G401.6 (cell line): Measurements from ENCODE around the gene SMIM24.
"Not testable (repeated sequence)": the region's sequence is repeated elsewhere in the genome, so short reads cannot be mapped to it uniquely, and the experiment has no call there.

Experiments used
- FAIRE-seq: peaks from 2 replicates; lab custom pipeline; 2012; peaks lifted over from hg19 to GRCh38; lab: Jason Lieb, UNC

Gene SMIM24

GRCh38 chr19:3433313-3433712 is 47.0 kb downstream of the SMIM24 start:
- FAIRE-seq, result no peak

GRCh38 chr19:3431760-3432397 is 48.4 kb downstream of the SMIM24 start:
- FAIRE-seq, result no peak

GRCh38 chr19:3430366-3430680 is 50.0 kb downstream of the SMIM24 start:
- FAIRE-seq, result not testable (repeated sequence)

GRCh38 chr19:3426433-3426832 is 53.9 kb downstream of the SMIM24 start:
- no peak for FAIRE-seq
